HepG2 (cell line): ENCODE measurements around the gene SECTM1. TPM values are rescaled to one million over a fixed set of nuclear protein-coding genes. Genes with fewer than 3 reads are reported as not detected.
A peak's percentile ranks its signal among the peaks of the same experiment; 100 is the strongest.

Experiments
- ARNT ChIP-seq: fragments of 450-650 bp; IDR thresholded peaks from 2 replicates; pipeline ENCODE4 v1.6.1; 2017
- DPF2 ChIP-seq: sonication (generic); formaldehyde crosslinking; IDR thresholded peaks from 2 replicates; pipeline ENCODE4 v1.4.0; 2020; ENCODE audit warnings: mild to moderate bottlenecking, low read depth, missing genetic modification reagents, borderline replicate concordance
- FOXO1 ChIP-seq: sonication (generic); formaldehyde crosslinking; IDR thresholded peaks from 2 replicates; pipeline ENCODE4 v1.4.0; 2020; ENCODE audit warnings: missing genetic modification reagents
- KLF13 ChIP-seq: sonication (generic); formaldehyde crosslinking; IDR thresholded peaks from 2 replicates; pipeline ENCODE4 v1.4.0; 2020; ENCODE audit warnings: mild to moderate bottlenecking, missing genetic modification reagents
- PHF20 ChIP-seq: sonication (generic); formaldehyde crosslinking; IDR thresholded peaks from 2 replicates; pipeline ENCODE4 v1.5.0; 2020; ENCODE audit warnings: mild to moderate bottlenecking, missing genetic modification reagents
- PLRG1 ChIP-seq: fragments of 450-650 bp; conservative IDR thresholded peaks from 2 replicates; pipeline ENCODE4 v1.6.1; 2016
- RBFOX2 ChIP-seq: fragments of 200-400 bp; formaldehyde crosslinking; IDR thresholded peaks from 2 replicates; pipeline ENCODE4 v1.6.1; 2017; ENCODE audit warnings: low read depth, mild to moderate bottlenecking, low read length
- SNAPC5 ChIP-seq: sonication (generic); formaldehyde crosslinking; IDR thresholded peaks from 2 replicates; pipeline ENCODE4 v1.8.1; 2023; ENCODE audit warnings: mild to moderate bottlenecking, missing genetic modification reagents, borderline replicate concordance
- ZNF10 ChIP-seq: sonication (generic); formaldehyde crosslinking; IDR thresholded peaks from 2 replicates; pipeline ENCODE4 v1.4.0; 2020; ENCODE audit warnings: mild to moderate bottlenecking, low read depth, missing genetic modification reagents, borderline replicate concordance
- ZNF484 ChIP-seq: sonication (generic); formaldehyde crosslinking; IDR thresholded peaks from 2 replicates; pipeline ENCODE4 v1.5.1; 2020; ENCODE audit warnings: mild to moderate bottlenecking, low read depth, missing genetic modification reagents, borderline replicate concordance
- ZNF652 ChIP-seq: IDR thresholded peaks from 2 replicates; pipeline ENCODE4 v1.6.1; 2016; ENCODE audit warnings: low read depth, borderline replicate concordance
- polyA plus RNA-seq, 8 experiments: library from polyadenylated mRNA; depleted of rRNA in 3 of 8; stranded (reverse) in 7 of 8; unstranded in 1 of 8; fragments of >200 nt; fragmentation: Illumina TruSeq in 4 of 8; extraction: Trizol in 4 of 8; gene quantifications; 2 replicates each; pipeline versions ENCODE4 v1.2.1 to v1.2.3, GENCODE V29; 2011 to 2016; ENCODE audit warnings: low read depth in 4 of 8, missing spikeins in 1 of 8, mixed read lengths in 1 of 8; ENCODE audit not compliant: insufficient read depth in 1 of 8
- total RNA-seq, 5 experiments: library from RNA; depleted of rRNA; stranded (reverse); fragments of >200 nt; fragmentation: Illumina TruSeq; extraction: Trizol; gene quantifications; 2 replicates each; pipeline ENCODE4 v1.2.3, GENCODE V29; 2016; ENCODE audit warnings: low read depth in 1 of 5
- TF ChIP-seq, protein P1 (sequence below): sonication (generic); formaldehyde crosslinking; IDR thresholded peaks from 2 replicates; pipeline ENCODE4 v1.4.0; 2020; ENCODE audit warnings: missing genetic modification reagents
- TF ChIP-seq, protein P2 (sequence below): sonication (generic); formaldehyde crosslinking; conservative IDR thresholded peaks from 2 replicates; pipeline ENCODE4 v1.5.0; 2020; ENCODE audit warnings: missing genetic modification reagents

The SECTM1 gene
- total and polyA plus RNA-seq, 2 of the 13 experiments (the other 11 are each of a cell fraction or from before 2014, with no cell fraction given) = 3.5 to 5.3 TPM

GRCh38 chr17:82338858-82339633 lies 5.5 kb upstream of the SECTM1 start (continued):
- TF ChIP-seq, protein P1, sequence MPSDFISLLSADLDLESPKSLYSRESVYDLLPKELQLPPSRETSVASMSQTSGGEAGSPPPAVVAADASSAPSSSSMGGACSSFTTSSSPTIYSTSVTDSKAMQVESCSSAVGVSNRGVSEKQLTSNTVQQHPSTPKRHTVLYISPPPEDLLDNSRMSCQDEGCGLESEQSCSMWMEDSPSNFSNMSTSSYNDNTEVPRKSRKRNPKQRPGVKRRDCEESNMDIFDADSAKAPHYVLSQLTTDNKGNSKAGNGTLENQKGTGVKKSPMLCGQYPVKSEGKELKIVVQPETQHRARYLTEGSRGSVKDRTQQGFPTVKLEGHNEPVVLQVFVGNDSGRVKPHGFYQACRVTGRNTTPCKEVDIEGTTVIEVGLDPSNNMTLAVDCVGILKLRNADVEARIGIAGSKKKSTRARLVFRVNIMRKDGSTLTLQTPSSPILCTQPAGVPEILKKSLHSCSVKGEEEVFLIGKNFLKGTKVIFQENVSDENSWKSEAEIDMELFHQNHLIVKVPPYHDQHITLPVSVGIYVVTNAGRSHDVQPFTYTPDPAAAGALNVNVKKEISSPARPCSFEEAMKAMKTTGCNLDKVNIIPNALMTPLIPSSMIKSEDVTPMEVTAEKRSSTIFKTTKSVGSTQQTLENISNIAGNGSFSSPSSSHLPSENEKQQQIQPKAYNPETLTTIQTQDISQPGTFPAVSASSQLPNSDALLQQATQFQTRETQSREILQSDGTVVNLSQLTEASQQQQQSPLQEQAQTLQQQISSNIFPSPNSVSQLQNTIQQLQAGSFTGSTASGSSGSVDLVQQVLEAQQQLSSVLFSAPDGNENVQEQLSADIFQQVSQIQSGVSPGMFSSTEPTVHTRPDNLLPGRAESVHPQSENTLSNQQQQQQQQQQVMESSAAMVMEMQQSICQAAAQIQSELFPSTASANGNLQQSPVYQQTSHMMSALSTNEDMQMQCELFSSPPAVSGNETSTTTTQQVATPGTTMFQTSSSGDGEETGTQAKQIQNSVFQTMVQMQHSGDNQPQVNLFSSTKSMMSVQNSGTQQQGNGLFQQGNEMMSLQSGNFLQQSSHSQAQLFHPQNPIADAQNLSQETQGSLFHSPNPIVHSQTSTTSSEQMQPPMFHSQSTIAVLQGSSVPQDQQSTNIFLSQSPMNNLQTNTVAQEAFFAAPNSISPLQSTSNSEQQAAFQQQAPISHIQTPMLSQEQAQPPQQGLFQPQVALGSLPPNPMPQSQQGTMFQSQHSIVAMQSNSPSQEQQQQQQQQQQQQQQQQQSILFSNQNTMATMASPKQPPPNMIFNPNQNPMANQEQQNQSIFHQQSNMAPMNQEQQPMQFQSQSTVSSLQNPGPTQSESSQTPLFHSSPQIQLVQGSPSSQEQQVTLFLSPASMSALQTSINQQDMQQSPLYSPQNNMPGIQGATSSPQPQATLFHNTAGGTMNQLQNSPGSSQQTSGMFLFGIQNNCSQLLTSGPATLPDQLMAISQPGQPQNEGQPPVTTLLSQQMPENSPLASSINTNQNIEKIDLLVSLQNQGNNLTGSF (CRISPR knock-in tag) = no peak
- TF ChIP-seq PLRG1 (no peak), DPF2 (CRISPR knock-in tag) (no peak), KLF13 (CRISPR knock-in tag) (no peak), ZNF484 (CRISPR knock-in tag) (no peak), SNAPC5 (CRISPR knock-in tag) (no peak), ARNT (no peak), ZNF10 (no peak), RBFOX2 (peak; percentile 68), FOXO1 (no peak), PHF20 (CRISPR knock-in tag) (peak; percentile 29; the same call in 1 of the 2 replicates), ZNF652 (CRISPR knock-in tag) (no peak)
- TF ChIP-seq, protein P2, sequence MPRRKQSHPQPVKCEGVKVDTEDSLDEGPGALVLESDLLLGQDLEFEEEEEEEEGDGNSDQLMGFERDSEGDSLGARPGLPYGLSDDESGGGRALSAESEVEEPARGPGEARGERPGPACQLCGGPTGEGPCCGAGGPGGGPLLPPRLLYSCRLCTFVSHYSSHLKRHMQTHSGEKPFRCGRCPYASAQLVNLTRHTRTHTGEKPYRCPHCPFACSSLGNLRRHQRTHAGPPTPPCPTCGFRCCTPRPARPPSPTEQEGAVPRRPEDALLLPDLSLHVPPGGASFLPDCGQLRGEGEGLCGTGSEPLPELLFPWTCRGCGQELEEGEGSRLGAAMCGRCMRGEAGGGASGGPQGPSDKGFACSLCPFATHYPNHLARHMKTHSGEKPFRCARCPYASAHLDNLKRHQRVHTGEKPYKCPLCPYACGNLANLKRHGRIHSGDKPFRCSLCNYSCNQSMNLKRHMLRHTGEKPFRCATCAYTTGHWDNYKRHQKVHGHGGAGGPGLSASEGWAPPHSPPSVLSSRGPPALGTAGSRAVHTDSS (CRISPR knock-in tag) = no peak
- TF ChIP-seq, all 625 proteins: peak for 64
